H9 (cell line): Measurements from ENCODE around the gene TMEM266. TPM values are rescaled to one million over a fixed set of nuclear protein-coding genes. Genes with fewer than 3 reads are reported as not detected.

Experiments
- DNase-seq: peaks from one replicate; pipeline ENCODE4 v3.0.0-alpha.2; 2017
- H2AFZ ChIP-seq: one replicate; pipeline ENCODE4 v1.6.1; 2013; ENCODE audit warnings: mild to moderate bottlenecking, low read length, control low read depth, moderate library complexity
- H2AK5ac ChIP-seq: 2 replicates; pipeline ENCODE4 v1.6.1; 2013; ENCODE audit warnings: low read length, control low read depth, mixed read lengths; ENCODE audit not compliant: insufficient read length
- H2BK120ac ChIP-seq: one replicate; pipeline ENCODE4 v1.6.1; 2013; ENCODE audit warnings: low read depth, mild to moderate bottlenecking, low read length, control low read depth, inconsistent platforms; ENCODE audit not compliant: poor library complexity, severe bottlenecking
- H2BK12ac ChIP-seq: 2 replicates; pipeline ENCODE4 v1.6.1; 2013; ENCODE audit warnings: low read length, control low read depth, mixed read lengths, low read depth; ENCODE audit not compliant: insufficient read length
- H2BK15ac ChIP-seq: 2 replicates; pipeline ENCODE4 v1.6.1; 2013; ENCODE audit warnings: low read depth, low read length, control low read depth
- H2BK20ac ChIP-seq: one replicate; pipeline ENCODE4 v1.6.1; 2013; ENCODE audit warnings: low read depth, mild to moderate bottlenecking, low read length, control low read depth, inconsistent platforms; ENCODE audit not compliant: poor library complexity, severe bottlenecking
- H2BK5ac ChIP-seq: 2 replicates; pipeline ENCODE4 v1.6.1; 2013; ENCODE audit warnings: low read length, control low read depth, mixed read lengths; ENCODE audit not compliant: insufficient read length
- H3K14ac ChIP-seq: 2 replicates; pipeline ENCODE4 v1.6.1; 2013; ENCODE audit warnings: low read length, control low read depth; ENCODE audit not compliant: insufficient read depth
- H3K18ac ChIP-seq: 2 replicates; pipeline ENCODE4 v1.6.1; 2013; ENCODE audit warnings: low read depth, mild to moderate bottlenecking, mixed read lengths, low read length, control low read depth; ENCODE audit not compliant: insufficient read length
- H3K23ac ChIP-seq: 2 replicates; pipeline ENCODE4 v1.6.1; 2013; ENCODE audit warnings: low read length, control low read depth, mixed read lengths, low read depth; ENCODE audit not compliant: insufficient read length
- H3K23me2 ChIP-seq: 2 replicates; pipeline ENCODE4 v1.6.1; 2013; ENCODE audit warnings: low read depth, mild to moderate bottlenecking, mixed read lengths, low read length, control low read depth; ENCODE audit not compliant: insufficient read length, poor library complexity, severe bottlenecking
- H3K27ac ChIP-seq: 2 replicates; pipeline ENCODE4 v1.5.1; 2013; ENCODE audit warnings: low read length, control low read depth, mixed read lengths, low read depth; ENCODE audit not compliant: insufficient read length
- H3K27me3 ChIP-seq: 2 replicates; pipeline ENCODE4 v1.6.1; 2013; ENCODE audit warnings: low read length, control low read depth, inconsistent platforms; ENCODE audit not compliant: insufficient read depth
- H3K4ac ChIP-seq: 2 replicates; pipeline ENCODE4 v1.6.1; 2013; ENCODE audit warnings: low read depth, mild to moderate bottlenecking, control low read depth, inconsistent platforms, low read length, moderate library complexity
- H3K4me1 ChIP-seq: 2 replicates; pipeline ENCODE4 v1.6.1; 2013; ENCODE audit warnings: low read length, control low read depth, inconsistent platforms; ENCODE audit not compliant: insufficient read depth
- H3K4me2 ChIP-seq: 2 replicates; pipeline ENCODE4 v1.6.1; 2013; ENCODE audit warnings: low read length, control low read depth, mixed read lengths; ENCODE audit not compliant: insufficient read length, insufficient read depth
- H3K56ac ChIP-seq: 2 replicates; pipeline ENCODE4 v1.6.1; 2013; ENCODE audit warnings: low read depth, mild to moderate bottlenecking, mixed read lengths, low read length, control low read depth; ENCODE audit not compliant: insufficient read length
- H3K79me1 ChIP-seq: 2 replicates; pipeline ENCODE4 v1.6.1; 2013; ENCODE audit warnings: low read depth, mild to moderate bottlenecking, moderate library complexity, low read length, control low read depth, inconsistent platforms; ENCODE audit not compliant: insufficient read depth, poor library complexity, severe bottlenecking
- H3K79me2 ChIP-seq: 2 replicates; pipeline ENCODE4 v1.6.1; 2013; ENCODE audit warnings: low read length, control low read depth, inconsistent platforms; ENCODE audit not compliant: insufficient read depth
- H3K9ac ChIP-seq: 2 replicates; pipeline ENCODE4 v1.6.1; 2013; ENCODE audit warnings: low read length, control low read depth, mixed read lengths; ENCODE audit not compliant: insufficient read length; ENCODE audit errors: extremely low read depth
- H3K9me3 ChIP-seq: one replicate; pipeline ENCODE4 v1.6.1; 2013; ENCODE audit warnings: low read depth, low read length, inconsistent platforms; ENCODE audit not compliant: control insufficient read depth
- H3T11ph ChIP-seq: one replicate; pipeline ENCODE4 v1.6.1; 2013; ENCODE audit warnings: mild to moderate bottlenecking, low read length, control low read depth, inconsistent platforms
- H4K20me1 ChIP-seq: one replicate; pipeline ENCODE4 v1.6.1; 2013; ENCODE audit not compliant: control insufficient read depth, insufficient read length, insufficient read depth
- H4K5ac ChIP-seq: 2 replicates; pipeline ENCODE4 v1.6.1; 2013; ENCODE audit warnings: low read depth, mild to moderate bottlenecking, mixed read lengths, low read length, control low read depth; ENCODE audit not compliant: insufficient read length
- H4K8ac ChIP-seq: replicated peaks from 2 replicates; pipeline ENCODE4 v1.6.1; 2013; ENCODE audit warnings: low read length, control low read depth, mixed read lengths, low read depth; ENCODE audit not compliant: insufficient read length
- H4K91ac ChIP-seq: 2 replicates; pipeline ENCODE4 v1.6.1; 2013; ENCODE audit warnings: low read depth, mild to moderate bottlenecking, moderate library complexity, mixed read lengths, low read length, control low read depth; ENCODE audit not compliant: insufficient read length
- H3K27ac Mint-ChIP-seq, 3 experiments: 2 replicates in 2 of 3; 3 replicates in 1 of 3; pipeline ENCODE4 v1.8.0; 2020 to 2021; ENCODE audit warnings: mixed read lengths in 3 of 3, mild to moderate bottlenecking in 1 of 3, moderate library complexity in 1 of 3
- H3K27me3 Mint-ChIP-seq: 2 replicates; pipeline ENCODE4 v1.8.0; 2021; ENCODE audit warnings: low read depth, mild to moderate bottlenecking, moderate library complexity, mixed read lengths
- H3K36me3 Mint-ChIP-seq, 3 experiments: 2 replicates in 2 of 3; 3 replicates in 1 of 3; pipeline ENCODE4 v1.8.0; 2020 to 2021; ENCODE audit warnings: low read depth in 3 of 3, mixed read lengths in 3 of 3; ENCODE audit not compliant: insufficient read depth in 1 of 3
- H3K4me1 Mint-ChIP-seq, 2 experiments: 2 replicates each; pipeline ENCODE4 v1.8.0; 2020; ENCODE audit warnings: mixed read lengths in 2 of 2
- H3K4me3 Mint-ChIP-seq, 2 experiments: 2 replicates in 1 of 2; 3 replicates in 1 of 2; pipeline ENCODE4 v1.8.0; 2020 to 2021; ENCODE audit warnings: mild to moderate bottlenecking in 2 of 2, mixed read lengths in 2 of 2, moderate library complexity in 1 of 2
- H3K9me3 Mint-ChIP-seq, 2 experiments: 2 replicates in 1 of 2; 3 replicates in 1 of 2; pipeline ENCODE4 v1.8.0; 2020; ENCODE audit warnings: mild to moderate bottlenecking in 2 of 2, mixed read lengths in 2 of 2, moderate library complexity in 1 of 2
- WGBS: extraction: QIAGEN DNeasy Blood & Tissue Kit; methylation state at CpG from one replicate; pipeline ENCODE4 v1.1.7; 2013; ENCODE audit warnings: missing lambda C conversion rate, low lambda C conversion rate, mixed read lengths; ENCODE audit not compliant: insufficient read length; ENCODE audit errors: extremely low coverage; 5-methylcytosine and 5-hydroxymethylcytosine counted together
- total RNA-seq: library from RNA; stranded (reverse); gene quantifications from 2 replicates; pipeline ENCODE4 v1.2.1, GENCODE V29; 2021
- TF ChIP-seq, protein P1 (sequence below): fragments of 200-600 bp; sonication (generic); conservative IDR thresholded peaks from 3 replicates; pipeline ENCODE4 v1.8.0; 2021; ENCODE audit warnings: antibody characterized with exemption, mild to moderate bottlenecking

TMEM266 gene
- total RNA-seq, 1 experiment from 2014 or later: 0.81 TPM

DNA sequence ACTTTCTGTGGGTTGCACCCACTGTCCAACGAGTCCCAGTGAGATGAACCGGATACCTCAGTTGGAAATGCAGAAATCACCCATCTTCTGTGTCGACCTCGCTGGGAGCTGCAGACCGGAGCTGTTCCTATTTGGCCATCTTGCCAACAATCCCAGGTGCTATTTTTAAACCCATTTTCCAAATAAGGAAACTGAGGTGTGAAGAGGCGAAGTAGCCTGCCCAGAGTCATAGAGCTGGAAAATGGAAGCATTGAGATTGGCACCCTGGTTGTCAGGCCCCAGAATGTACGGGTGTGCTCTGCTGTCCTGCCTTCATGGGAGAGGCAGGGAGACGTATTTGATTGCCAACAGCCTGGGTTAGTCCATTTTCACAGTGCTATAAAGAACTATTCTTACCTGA, 39.6 kb downstream of the TMEM266 start:
- H3K4me3 Mint-ChIP-seq: no peak overlapping the region
- Histone ChIP-seq H3K23ac (no peak overlapping the region), H2AFZ (no peak overlapping the region), H2BK5ac (no peak overlapping the region), H3K23me2 (no peaks in the 10 kb centered on the region), H4K8ac (no peak overlapping the region), H4K91ac (no peak overlapping the region), H3T11ph (no peak overlapping the region), H3K18ac (no peak overlapping the region), H4K20me1 (no peaks in the 10 kb centered on the region), H3K27ac (no peak overlapping the region), H2BK20ac (no peak overlapping the region), H3K9ac (no peak overlapping the region), H3K27me3 (no peaks in the 10 kb centered on the region), H4K5ac (no peak overlapping the region), H3K79me1 (no peaks in the 10 kb centered on the region), H2AK5ac (no peak overlapping the region), H2BK15ac (no peak overlapping the region), H3K4me2 (no peak overlapping the region), H3K4me1 (no peaks in the 10 kb centered on the region), H2BK12ac (no peak overlapping the region), H3K9me3 (no peaks in the 10 kb centered on the region), H3K56ac (no peak overlapping the region), H3K14ac (no peak overlapping the region), H3K79me2 (no peaks in the 10 kb centered on the region), H2BK120ac (no peak overlapping the region), H3K4ac (no peak overlapping the region)
- TF ChIP-seq, protein P1, sequence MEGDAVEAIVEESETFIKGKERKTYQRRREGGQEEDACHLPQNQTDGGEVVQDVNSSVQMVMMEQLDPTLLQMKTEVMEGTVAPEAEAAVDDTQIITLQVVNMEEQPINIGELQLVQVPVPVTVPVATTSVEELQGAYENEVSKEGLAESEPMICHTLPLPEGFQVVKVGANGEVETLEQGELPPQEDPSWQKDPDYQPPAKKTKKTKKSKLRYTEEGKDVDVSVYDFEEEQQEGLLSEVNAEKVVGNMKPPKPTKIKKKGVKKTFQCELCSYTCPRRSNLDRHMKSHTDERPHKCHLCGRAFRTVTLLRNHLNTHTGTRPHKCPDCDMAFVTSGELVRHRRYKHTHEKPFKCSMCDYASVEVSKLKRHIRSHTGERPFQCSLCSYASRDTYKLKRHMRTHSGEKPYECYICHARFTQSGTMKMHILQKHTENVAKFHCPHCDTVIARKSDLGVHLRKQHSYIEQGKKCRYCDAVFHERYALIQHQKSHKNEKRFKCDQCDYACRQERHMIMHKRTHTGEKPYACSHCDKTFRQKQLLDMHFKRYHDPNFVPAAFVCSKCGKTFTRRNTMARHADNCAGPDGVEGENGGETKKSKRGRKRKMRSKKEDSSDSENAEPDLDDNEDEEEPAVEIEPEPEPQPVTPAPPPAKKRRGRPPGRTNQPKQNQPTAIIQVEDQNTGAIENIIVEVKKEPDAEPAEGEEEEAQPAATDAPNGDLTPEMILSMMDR: no peak
- peaks cover 11% of the 10 kb centered on the region in 2 experiments for H3K4me1 Mint-ChIP-seq
- peaks cover 16% of the 10 kb centered on the region for H3K27me3 Mint-ChIP-seq
- H3K9me3 Mint-ChIP-seq: peaks cover 0 to 2% of the 10 kb centered on the region in 2 experiments; a peak in 1 of 5 replicates
- no peak for DNase-seq
- WGBS: no CpG with 5 or more reads among the region's 8 CpGs
- no peaks in the 10 kb centered on the region for H3K36me3 Mint-ChIP-seq
- H3K27ac Mint-ChIP-seq: no peak overlapping the region
